Kasumi-1 (cell line): ENCODE results near the gene EPC2.
"Not testable (repeated sequence)": the region's sequence is repeated elsewhere in the genome, so short reads cannot be mapped to it uniquely, and the experiment has no call there.

Source experiments
- DNase-seq, 2 experiments: peaks; one replicate each; lab custom pipeline; 2025; lab: John Stamatoyannopoulos, UW

EPC2 gene

DNA sequence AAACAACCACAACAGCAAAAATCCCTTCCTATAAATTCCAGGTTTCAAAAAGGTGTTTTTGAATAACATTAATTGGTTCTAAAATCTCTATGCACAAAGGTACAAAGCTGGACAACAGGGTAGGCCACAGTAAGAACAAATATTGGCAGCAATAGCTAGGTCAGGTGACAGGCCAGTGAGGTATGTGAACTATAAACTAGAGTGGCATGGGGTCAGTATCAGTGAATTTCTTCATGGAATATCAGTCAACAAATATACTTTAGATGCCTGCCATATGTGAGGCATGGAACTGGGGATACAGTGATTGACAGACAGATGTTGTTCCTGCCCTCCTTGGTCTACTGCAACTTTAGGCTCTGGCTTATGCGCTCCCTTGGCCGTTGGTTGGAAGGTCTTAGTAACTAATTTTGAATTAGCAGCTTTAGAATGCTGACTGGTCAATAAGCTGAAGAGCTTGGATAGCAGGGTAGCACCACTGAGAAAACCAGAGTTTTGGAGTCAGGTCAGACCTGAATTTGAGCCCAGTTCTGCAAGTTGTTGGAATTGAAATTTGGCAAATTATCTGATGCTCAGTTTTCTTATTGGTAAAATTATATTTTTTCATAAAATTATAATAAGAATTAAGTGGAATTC lies 2.3 kb upstream of the EPC2 start:
- no peak for DNase-seq

DNA sequence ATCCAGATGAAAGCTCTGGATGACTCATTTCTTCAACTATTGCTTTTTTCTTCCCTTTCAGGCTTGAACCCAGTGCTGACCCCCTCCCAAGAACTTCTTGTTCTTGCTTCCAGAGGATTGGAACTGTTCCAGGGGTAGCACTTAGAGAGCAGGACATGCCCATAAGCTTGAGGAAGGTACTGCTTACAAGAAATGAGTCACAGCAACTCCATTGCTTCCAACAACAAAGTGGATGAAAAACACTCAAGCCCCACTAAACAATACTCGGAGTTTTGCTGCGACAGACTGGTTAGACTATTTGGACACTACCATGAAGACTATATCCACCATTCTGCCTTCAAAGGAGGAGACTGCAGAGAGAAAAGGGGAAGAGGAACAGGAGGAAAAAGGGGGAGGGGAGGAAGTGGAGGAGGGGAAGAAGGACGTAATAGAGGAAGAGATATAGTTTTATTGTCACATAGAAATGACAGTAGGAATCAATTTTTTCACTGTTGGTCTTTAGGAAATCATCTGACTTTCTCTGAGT lies 1.6 kb upstream of the EPC2 start:
- DNase-seq = peak; percentile 59 to 65

DNA sequence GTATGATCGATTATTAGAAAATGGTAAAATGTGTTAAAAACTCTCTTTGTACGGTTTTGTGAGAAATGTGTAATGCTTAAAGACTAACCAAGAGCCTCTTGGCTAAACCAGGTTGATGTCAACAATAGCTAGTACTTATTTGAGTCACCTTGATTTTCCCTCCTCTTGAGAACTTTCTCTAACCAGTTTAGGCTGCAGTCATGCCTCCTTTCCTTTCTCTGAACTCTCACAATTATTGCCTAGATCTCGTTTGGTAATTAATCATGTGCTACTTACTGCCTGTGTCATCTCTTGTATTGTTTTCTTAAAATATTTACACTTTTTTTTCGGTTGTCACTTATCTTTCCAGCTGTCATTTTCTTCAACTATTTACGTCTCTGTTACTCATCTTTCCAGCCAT lies 1.1 kb upstream of the EPC2 start:
- peak; percentile 32 to 38 for DNase-seq

DNA sequence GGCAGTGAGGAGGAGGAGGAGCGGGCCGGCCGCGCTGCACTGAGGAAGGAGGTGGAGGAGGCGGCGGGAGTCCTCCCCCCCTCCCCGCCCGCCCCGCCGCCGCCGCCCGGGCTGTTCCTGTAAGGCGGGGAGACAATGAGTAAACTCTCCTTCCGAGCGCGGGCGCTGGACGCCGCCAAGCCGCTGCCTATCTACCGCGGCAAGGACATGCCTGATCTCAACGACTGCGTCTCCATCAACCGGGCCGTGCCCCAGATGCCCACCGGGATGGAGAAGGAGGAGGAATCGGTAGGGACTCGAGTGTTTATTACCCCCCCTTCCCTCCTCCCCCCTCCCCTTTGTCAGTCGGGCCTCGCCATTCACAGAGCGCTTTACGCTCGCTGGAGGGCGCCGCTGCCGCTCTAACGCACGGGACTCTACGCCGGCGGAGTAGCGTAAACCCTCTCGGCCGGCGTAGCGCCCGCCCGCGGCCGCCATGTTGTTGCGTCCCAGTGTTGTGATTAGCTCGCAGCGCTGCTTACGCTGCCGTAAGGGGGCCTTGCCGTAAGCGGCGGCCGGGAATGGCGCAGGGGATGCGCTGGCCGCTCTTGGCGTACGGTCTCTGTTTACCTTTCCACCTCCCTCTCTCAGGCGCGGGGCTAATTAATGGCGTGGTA lies 460 bp downstream of the EPC2 start:
- peak; percentile 91 to 96 for DNase-seq

DNA sequence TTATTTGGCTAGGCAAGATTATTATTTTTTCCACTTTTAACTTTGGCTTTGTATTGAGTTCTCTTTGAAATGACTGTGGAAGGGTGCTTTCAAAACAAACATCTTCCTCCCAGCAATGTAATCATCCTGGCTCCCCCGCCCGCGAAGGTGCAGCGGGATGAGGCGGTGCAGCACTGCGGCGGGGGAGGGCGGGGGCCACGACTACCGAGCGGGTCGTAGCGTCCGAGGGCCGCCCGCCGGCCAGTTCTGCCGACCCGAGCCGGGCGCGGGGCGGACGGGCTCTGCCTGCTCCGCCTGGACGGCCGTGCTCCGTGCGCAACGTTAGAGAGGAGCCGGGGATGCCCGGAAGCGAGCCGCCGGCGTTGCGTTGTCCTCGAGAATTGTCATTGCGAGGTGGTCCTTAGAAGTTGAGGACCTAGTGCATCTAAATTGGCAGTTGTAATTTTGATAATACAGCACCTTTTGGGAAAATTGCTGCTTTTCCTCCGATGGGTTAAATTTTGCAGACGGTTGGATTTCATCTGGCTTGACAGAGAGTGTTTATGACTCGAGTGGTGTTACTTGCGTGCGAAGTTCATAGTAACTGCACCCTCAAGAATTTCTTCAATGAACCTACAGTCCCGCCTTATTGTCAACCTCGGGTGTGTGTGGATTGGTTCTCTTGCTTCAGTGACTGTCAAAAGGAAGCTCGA lies 1.1 kb downstream of the EPC2 start:
- peak; percentile 99 for DNase-seq

DNA sequence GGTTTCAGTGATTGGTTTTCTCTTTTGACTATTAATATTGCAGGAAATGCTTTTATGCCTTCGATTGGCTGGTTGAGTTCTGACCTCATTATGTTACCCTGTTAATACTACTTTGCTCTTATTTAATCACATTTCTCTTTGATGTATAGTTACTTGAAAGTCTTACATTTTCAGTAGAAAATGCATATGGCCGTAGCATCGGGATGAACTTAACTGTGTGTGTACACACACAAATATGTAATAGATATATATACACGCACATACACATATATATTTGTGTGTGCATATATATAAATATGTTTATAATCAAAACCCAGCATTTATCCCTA lies 1.6 kb downstream of the EPC2 start:
- no peak for DNase-seq

DNA sequence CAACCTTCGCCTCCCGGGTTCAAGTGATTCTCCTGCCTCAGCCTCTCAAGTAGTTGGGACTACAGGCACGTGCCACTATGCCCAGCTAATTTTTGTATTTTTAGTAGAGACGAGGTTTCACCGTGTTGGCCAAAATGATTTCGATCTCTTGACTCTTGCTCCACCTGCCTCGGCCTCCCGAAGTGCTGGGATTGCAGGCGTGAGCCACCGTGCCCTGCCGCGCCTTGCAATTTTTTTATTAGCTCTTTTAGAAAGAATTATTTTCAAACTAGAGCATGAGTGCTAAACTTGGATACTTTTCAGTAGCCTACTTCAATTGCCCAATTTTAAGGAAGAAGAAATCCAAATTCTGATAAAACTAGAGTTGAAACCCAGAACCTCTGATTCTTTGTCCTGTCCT lies 3.2 kb downstream of the EPC2 start:
- not testable (repeated sequence) for DNase-seq

DNA sequence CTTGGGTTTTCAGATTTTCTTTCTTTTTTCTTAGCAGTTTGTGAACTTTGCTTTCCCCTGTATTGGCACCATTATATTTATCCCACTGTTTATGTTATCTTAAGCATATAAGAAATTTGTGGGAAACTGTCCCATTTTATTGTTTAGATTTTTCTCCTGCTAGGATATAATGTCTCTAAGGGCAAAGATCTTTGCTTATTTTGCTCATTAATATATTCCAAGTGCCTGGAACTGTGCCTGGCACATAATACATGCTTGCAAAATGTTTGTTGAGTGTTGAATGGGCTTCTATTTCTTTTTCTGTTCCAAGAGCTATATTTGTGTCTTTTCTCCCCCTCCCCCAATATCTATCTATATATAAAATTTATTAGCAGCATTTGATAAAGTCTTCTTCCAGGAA lies 5.4 kb downstream of the EPC2 start:
- no peak for DNase-seq

DNA sequence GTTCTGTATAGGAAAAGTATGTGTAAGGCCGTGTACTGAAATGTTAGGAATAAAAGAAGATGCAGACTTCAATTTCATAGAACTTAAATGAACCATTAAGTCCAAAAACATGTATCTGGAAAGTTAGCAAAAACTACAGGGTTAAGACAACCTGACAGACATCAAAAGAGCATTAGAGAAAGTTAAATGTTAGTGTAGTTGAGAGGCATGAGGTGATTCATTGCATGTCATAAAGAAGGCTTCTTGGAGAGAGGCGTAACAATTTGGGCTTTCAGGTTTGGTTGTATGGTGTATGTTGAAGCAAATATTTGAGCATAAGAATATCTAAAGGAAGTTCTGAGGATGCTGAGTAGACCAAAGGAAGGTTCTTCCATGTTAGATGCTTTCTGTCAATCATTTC lies 6.3 kb downstream of the EPC2 start:
- DNase-seq = no peak

DNA sequence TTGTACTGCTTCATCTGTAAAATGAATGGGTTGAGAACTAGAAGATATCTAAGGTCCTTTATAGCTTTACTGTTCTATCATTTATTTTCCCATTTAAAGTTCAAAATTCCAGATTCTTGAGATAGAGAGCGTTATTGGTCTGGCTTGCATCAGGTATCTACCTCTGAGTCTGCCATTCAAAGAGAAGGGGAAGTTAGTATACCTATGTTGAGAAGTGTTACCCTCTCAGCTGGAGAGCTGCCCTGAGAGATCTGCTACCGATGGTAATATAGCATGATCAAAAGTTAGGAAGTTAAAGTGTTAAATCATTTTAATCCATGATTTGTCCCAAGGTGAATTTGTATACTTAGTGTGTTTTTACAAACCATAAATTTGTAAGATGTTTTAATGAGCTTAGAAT lies 7.4 kb downstream of the EPC2 start:
- DNase-seq = no peak

DNA sequence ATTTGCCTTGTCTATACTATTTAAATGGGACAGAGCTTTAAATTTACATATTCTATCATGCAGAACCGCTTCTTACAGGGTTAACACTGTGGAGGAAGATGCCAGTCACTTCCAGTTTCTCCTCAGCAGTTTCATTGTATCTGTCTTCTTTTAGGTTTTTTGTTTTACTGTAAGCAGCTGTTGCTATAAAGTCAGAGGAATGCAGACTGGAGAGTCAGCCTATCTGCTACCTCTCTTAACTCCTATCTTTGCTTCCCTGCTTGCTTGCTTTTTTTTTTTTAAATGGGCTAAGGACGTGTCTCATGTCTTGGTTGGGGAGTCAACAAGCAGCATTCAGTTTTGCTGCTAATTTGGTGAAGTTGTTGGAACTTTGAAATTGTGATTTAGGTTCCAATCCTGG lies 8.9 kb downstream of the EPC2 start:
- DNase-seq = no peak

DNA sequence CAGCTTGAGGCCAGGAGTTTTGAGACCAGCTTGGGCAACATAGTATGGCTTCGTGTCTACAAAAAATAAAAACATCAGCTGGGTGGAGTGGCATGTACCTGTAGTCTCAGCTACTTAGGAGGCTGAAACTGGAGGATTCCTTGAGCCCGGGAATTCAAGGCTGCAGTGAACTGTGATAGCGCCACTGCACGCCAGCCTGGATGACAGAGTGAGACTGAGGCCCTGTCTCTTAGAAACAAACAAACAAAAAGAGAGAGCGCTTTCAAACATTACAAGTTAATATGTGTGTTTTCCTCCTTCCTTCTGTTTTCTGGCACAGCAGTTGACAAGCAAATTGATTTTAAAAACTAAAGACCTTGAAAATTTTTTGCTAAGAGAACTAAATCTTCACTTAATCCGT lies 9.9 kb downstream of the EPC2 start:
- no peak for DNase-seq

DNA sequence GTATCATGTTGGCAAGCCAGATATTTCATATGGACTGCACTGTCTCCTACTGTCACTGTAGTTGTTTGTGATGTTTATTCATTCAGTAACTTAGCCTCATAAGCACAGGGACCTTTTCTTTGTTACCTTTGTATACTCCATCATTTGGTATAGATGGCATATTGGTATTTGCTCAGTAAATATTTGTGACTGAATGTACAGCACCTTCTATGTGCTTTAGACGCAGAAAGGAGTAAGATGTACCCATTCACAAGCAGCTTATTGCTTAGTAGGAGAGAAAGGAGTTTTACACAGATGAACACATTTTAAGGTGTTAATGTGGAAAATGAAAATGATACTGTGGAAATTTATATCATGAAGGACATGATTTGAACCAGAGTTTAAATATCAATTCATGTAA lies 12.0 kb downstream of the EPC2 start:
- no peak for DNase-seq

DNA sequence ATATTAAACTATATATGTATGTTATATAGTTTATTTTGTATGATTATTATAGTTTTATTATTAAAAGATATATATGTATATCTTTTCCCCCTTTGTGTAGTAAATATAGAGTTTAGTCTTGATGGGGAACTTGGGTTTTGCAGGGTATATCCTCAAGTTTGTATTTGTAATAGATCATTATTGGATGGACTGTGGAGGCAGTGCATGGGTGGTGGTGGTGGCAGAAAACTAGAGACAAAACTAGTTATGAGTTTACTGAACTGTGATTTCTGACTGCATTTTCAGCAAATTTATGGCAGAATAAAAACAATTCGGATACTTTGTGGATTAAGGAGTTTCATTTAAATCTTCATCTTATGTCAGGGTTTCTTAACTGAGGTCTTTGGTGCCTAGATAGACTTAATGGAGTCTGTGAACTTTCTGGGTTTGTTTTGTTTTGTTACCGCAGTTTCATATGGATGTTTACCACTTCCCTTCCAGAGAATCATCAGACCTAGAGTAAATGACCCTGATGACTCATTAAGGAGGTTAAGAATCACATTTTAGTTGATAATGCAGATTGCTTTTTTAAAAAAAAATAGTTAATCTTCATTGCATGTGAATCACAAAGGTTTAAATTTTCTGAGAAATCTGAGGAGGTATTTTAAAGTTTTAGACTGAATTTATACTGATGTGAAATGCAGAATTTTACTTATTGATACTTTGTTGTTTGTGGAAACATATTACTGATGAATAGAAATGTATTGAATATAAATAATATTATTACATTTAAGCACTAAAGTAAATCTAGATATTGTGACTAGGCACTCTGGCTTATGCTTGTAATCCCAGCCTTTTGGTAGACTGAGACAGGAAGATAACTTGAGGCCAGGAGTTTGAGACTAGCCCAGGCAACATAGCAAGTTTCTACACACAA lies 14.5 kb downstream of the EPC2 start:
- peak in 1 of 2 experiments; percentile 20 for DNase-seq

DNA sequence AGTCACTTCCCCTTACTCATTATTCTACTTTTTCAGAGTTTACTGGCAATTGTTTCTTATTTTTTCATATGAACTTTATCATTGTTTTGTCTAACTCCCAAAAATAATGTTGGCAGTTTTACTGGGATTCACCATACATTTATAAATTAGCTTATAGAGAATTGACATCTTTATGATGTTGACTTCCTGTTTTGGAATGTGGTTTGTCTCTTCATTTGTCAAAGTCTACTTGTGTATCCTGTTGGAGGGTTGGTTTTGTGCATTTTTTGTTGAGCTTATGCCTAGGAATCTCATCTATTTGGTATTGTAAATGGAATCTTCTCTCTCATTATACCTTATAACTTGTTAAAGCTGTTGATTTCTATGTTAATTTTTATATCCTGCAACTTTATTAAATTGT lies 16.4 kb downstream of the EPC2 start:
- DNase-seq = peak; percentile 41 to 53

DNA sequence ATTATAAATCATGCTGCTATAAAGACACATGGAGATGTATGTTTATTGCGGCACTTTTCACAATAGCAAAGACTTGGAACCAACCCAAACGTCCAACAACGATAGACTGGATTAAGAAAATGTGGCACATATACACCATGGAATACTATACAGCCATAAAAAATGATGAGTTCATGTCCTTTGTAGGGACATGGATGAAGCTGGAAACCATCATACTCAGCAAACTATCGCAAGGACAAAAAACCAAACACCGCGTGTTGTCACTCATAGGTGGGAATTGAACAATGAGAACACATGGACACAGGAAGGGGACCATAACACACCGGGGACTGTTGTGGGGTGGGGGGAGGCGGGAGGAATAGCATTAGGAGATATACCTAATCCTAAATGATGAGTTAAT lies 17.8 kb downstream of the EPC2 start:
- not testable (repeated sequence) for DNase-seq

DNA sequence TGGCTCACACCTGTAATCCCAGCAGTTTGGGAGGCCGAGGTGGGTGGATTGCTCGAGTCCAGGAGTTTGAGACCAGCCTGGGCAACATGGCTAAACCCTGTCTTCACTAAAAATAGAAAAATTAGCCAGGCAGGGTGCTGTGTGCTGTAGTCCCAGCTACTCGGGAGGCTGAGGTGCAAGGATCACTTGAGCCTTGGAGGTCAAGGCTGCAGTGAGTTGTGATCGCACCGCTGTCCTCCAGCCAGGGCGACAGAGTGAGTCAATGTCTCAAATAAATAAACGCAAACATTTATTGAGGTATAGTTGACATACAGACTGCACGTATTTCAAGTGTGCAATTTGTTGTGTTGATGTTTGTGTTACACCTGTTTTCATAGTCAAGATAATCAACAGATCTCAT lies 19.7 kb downstream of the EPC2 start:
- DNase-seq = no peak

DNA sequence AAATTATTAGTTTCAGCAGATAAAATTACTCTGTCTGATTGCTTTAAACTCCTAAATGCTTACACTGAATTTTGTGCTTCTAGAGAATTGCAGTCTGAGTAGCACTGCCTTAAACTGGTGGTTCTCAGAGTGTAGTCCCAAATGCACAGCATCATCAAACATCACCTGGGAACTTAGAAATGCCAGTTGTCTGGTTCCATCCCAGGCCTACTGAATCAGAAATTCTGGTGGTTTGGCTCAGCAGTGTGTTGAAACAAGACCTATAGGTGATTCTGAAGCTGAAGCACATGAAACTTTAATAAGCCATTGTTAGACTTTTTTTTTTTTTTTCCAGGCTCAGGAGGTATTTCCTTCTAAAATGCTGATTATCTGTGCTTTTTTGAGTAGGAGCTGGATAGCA lies 22.0 kb downstream of the EPC2 start:
- no peak for DNase-seq

DNA sequence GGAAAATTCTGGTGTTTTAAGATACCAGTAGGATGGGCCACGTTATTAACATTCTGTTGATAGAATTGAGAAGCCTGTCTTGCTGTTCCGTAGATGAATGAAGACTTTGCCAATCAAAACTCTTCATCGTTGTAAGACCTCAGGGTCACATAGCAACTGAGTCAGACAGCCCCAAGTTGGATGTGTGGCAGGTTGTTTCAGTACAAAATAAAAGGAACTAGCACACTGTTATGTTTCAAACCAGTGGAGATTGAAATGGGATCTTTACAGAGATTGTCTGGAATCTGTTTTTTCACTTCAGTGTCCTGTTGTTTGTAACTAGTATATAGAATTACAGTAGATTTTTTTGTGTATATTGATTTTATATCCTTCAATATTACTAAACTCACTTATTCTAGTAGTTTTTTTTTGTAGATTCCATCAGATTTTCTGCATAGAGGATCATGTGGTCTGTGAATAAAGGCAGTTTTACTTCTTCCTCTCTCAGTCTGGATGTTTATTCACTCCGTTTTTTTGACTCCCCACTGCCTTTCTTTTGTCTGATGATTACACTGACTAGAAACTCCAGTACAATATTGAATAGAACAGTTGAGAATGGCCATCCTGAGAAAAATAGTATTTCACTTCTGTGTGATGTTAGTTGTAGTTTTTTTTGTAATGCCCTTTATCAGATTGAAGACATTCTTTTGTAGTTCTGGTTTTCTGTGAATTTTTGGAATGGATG lies 22.7 kb downstream of the EPC2 start:
- no peak for DNase-seq

DNA sequence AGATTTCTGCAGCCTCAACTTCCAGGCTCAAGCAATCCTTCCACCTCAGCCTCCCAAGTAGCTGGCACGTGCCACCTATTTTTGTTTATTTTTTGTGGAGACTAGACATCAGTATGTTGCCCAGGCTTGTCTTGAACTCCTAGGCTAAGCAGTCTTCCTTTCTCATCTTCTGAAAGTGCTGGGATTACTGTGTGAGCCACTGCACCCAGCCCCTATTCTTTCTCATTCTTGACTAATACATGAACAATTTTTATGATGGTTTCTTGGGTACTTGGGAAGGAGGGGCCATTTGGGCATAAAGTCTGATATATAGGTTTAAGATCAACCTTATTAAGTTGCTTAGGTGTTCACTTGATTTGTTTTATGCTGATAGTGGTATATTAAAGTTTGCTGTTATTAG lies 26.2 kb downstream of the EPC2 start:
- no peak for DNase-seq
